HG03097 (cell line): ENCODE measurements around the gene ZNF143.
"Not testable (repeated sequence)": the region's sequence is repeated elsewhere in the genome, so short reads cannot be mapped to it uniquely, and the experiment has no call there.

Experiments used
- ATAC-seq: cut with Tn5 transposase; IDR thresholded peaks from one replicate; pipeline ENCODE4 v1.9.1; 2021; ENCODE audit not compliant: unreplicated experiment, low FRiP score

The ZNF143 gene

GRCh38 chr11:9533736-9534473, 73.1 kb downstream of the ZNF143 start:
- ATAC-seq, result no peak

GRCh38 chr11:9535189-9535781, 74.5 kb downstream of the ZNF143 start:
- no peak for ATAC-seq

- ATAC-seq, result no peak
Measured at GRCh38 chr11:9538548-9538947, 77.7 kb downstream of the ZNF143 start.

- not testable (repeated sequence) for ATAC-seq
Measured at GRCh38 chr11:9549216-9549615, 88.4 kb downstream of the ZNF143 start.

- no peak for ATAC-seq
Measured at GRCh38 chr11:9550191-9550628, 89.4 kb downstream of the ZNF143 start.

GRCh38 chr11:9561279-9561982, 100.6 kb downstream of the ZNF143 start:
- no peak for ATAC-seq

- no peak for ATAC-seq
Measured at GRCh38 chr11:9562716-9563115, 101.9 kb downstream of the ZNF143 start.

- no peak for ATAC-seq
Measured at GRCh38 chr11:9563196-9563730, 102.5 kb downstream of the ZNF143 start.

- ATAC-seq, result peak; percentile 74
Measured at GRCh38 chr11:9565822-9566560, 105.2 kb downstream of the ZNF143 start.

GRCh38 chr11:9566561-9567063, 105.8 kb downstream of the ZNF143 start:
- ATAC-seq, result no peak

- no peak for ATAC-seq
Measured at GRCh38 chr11:9567401-9567800, 106.6 kb downstream of the ZNF143 start.

GRCh38 chr11:9568161-9568853, 107.5 kb downstream of the ZNF143 start:
- no peak for ATAC-seq

GRCh38 chr11:9568854-9569587, 108.2 kb downstream of the ZNF143 start:
- no peak for ATAC-seq

GRCh38 chr11:9569588-9570164, 108.9 kb downstream of the ZNF143 start:
- ATAC-seq, result no peak

- ATAC-seq, result no peak
Measured at GRCh38 chr11:9570313-9571025, 109.7 kb downstream of the ZNF143 start.

- no peak for ATAC-seq
Measured at GRCh38 chr11:9571071-9571762, 110.4 kb downstream of the ZNF143 start.

- ATAC-seq, result no peak
Measured at GRCh38 chr11:9571763-9572115, 110.9 kb downstream of the ZNF143 start.
